Neuron (in vitro differentiated cells): Measurements from ENCODE around the gene GPR162.

Source experiments
- H2AFZ ChIP-seq: one replicate; pipeline ENCODE4 v1.6.1; 2013; ENCODE audit warnings: low read depth, mild to moderate bottlenecking, inconsistent platforms, low read length, moderate library complexity
- H3K27me3 ChIP-seq: one replicate; pipeline ENCODE4 v1.6.1; 2013; ENCODE audit warnings: low read length; ENCODE audit not compliant: insufficient read depth
- H3K36me3 ChIP-seq: one replicate; pipeline ENCODE4 v1.6.1; 2013; ENCODE audit warnings: low read length; ENCODE audit not compliant: insufficient read depth
- H3K4me1 ChIP-seq: one replicate; pipeline ENCODE4 v1.6.1; 2013; ENCODE audit warnings: low read length; ENCODE audit not compliant: insufficient read depth
- H3K4me3 ChIP-seq: 2 replicates; pipeline ENCODE4 v1.5.1; 2013; ENCODE audit warnings: mild to moderate bottlenecking, low read length, moderate library complexity
- H3K9me3 ChIP-seq: one replicate; pipeline ENCODE4 v1.6.1; 2013; ENCODE audit warnings: low read length

Gene GPR162

GRCh38 chr12:6828781-6829535, 7.3 kb downstream of the GPR162 start:
- no peaks in the 10 kb centered on the region for H3K27me3 ChIP-seq
- peak overlapping the region; percentile 73 for H3K4me3 ChIP-seq
- H2AFZ ChIP-seq = peak overlapping the region; percentile 49
- H3K4me1 ChIP-seq = peaks cover 27% of the 10 kb centered on the region
- H3K36me3 ChIP-seq = peaks cover 35% of the 10 kb centered on the region
- H3K9me3 ChIP-seq = no peaks in the 10 kb centered on the region

GRCh38 chr12:6829536-6830220, 8.1 kb downstream of the GPR162 start:
- Histone ChIP-seq H3K9me3 (no peaks in the 10 kb centered on the region), H3K4me1 (peaks cover 27% of the 10 kb centered on the region), H2AFZ (peak overlapping the region; percentile 49), H3K27me3 (no peaks in the 10 kb centered on the region), H3K4me3 (peak overlapping the region; percentile 73), H3K36me3 (peaks cover 40% of the 10 kb centered on the region)

- Histone ChIP-seq H3K4me3 (no peak overlapping the region), H3K36me3 (peaks cover 45% of the 10 kb centered on the region), H3K4me1 (peaks cover 23% of the 10 kb centered on the region)
Measured at GRCh38 chr12:6830286-6830890, 8.8 kb downstream of the GPR162 start.

GRCh38 chr12:6830999-6831398, 9.4 kb downstream of the GPR162 start:
- Histone ChIP-seq H3K9me3 (no peaks in the 10 kb centered on the region), H3K4me1 (peaks cover 18% of the 10 kb centered on the region), H3K27me3 (no peaks in the 10 kb centered on the region), H3K36me3 (peaks cover 45% of the 10 kb centered on the region), H3K4me3 (no peak overlapping the region), H2AFZ (no peak overlapping the region)

More at GRCh38 chr12:6830286-6830890, 8.8 kb downstream of the GPR162 start:
- Histone ChIP-seq H3K27me3 (no peaks in the 10 kb centered on the region), H3K9me3 (no peaks in the 10 kb centered on the region), H2AFZ (no peak overlapping the region)

GRCh38 chr12:6831450-6831995, 9.9 kb downstream of the GPR162 start:
- Histone ChIP-seq H3K36me3 (peaks cover 50% of the 10 kb centered on the region), H3K27me3 (no peaks in the 10 kb centered on the region), H3K9me3 (no peaks in the 10 kb centered on the region), H2AFZ (no peak overlapping the region), H3K4me1 (peaks cover 17% of the 10 kb centered on the region), H3K4me3 (no peak overlapping the region)

GRCh38 chr12:6832125-6832524, 10.5 kb downstream of the GPR162 start:
- Histone ChIP-seq H3K4me1 (peaks cover 12% of the 10 kb centered on the region), H3K9me3 (no peaks in the 10 kb centered on the region), H3K27me3 (no peaks in the 10 kb centered on the region), H3K36me3 (peaks cover 56% of the 10 kb centered on the region), H2AFZ (no peak overlapping the region), H3K4me3 (no peak overlapping the region)

GRCh38 chr12:6833189-6833890, 11.7 kb downstream of the GPR162 start:
- Histone ChIP-seq H3K27me3 (no peaks in the 10 kb centered on the region), H3K9me3 (no peaks in the 10 kb centered on the region), H3K4me3 (no peak overlapping the region), H2AFZ (no peak overlapping the region), H3K4me1 (peaks cover 7% of the 10 kb centered on the region), H3K36me3 (peaks cover 68% of the 10 kb centered on the region)

GRCh38 chr12:6834254-6834653, 12.6 kb downstream of the GPR162 start:
- Histone ChIP-seq H3K27me3 (no peaks in the 10 kb centered on the region), H3K9me3 (no peaks in the 10 kb centered on the region), H3K36me3 (peaks cover 76% of the 10 kb centered on the region), H3K4me3 (no peak overlapping the region), H3K4me1 (peaks cover 12% of the 10 kb centered on the region), H2AFZ (no peak overlapping the region)

- Histone ChIP-seq H3K4me3 (no peak overlapping the region), H3K4me1 (peaks cover 12% of the 10 kb centered on the region), H3K27me3 (no peaks in the 10 kb centered on the region), H2AFZ (no peak overlapping the region), H3K36me3 (peaks cover 81% of the 10 kb centered on the region), H3K9me3 (no peaks in the 10 kb centered on the region)
Measured at GRCh38 chr12:6834873-6835272, 13.3 kb downstream of the GPR162 start.

GRCh38 chr12:6836851-6837250, 15.2 kb downstream of the GPR162 start:
- Histone ChIP-seq H3K27me3 (no peaks in the 10 kb centered on the region), H3K9me3 (no peaks in the 10 kb centered on the region), H3K4me3 (no peak overlapping the region), H3K4me1 (peaks cover 8% of the 10 kb centered on the region), H3K36me3 (peaks cover 66% of the 10 kb centered on the region), H2AFZ (no peak overlapping the region)

GRCh38 chr12:6837370-6838060, 15.9 kb downstream of the GPR162 start:
- Histone ChIP-seq H3K27me3 (no peaks in the 10 kb centered on the region), H3K9me3 (no peaks in the 10 kb centered on the region), H3K4me3 (no peak overlapping the region), H2AFZ (no peak overlapping the region), H3K4me1 (peaks cover 8% of the 10 kb centered on the region), H3K36me3 (peaks cover 66% of the 10 kb centered on the region)

GRCh38 chr12:6838854-6839253, 17.2 kb downstream of the GPR162 start:
- no peak overlapping the region for H2AFZ ChIP-seq
- no peak overlapping the region for H3K4me3 ChIP-seq
- no peaks in the 10 kb centered on the region for H3K27me3 ChIP-seq
- H3K4me1 ChIP-seq = peaks cover 8% of the 10 kb centered on the region
- H3K9me3 ChIP-seq = no peaks in the 10 kb centered on the region
- peaks cover 69% of the 10 kb centered on the region for H3K36me3 ChIP-seq
